ENCODE measurements around the gene CCDC69. TPM values are rescaled to one million over a fixed set of nuclear protein-coding genes. Genes with fewer than 3 reads are reported as not detected.

CCDC69 gene, protein sequence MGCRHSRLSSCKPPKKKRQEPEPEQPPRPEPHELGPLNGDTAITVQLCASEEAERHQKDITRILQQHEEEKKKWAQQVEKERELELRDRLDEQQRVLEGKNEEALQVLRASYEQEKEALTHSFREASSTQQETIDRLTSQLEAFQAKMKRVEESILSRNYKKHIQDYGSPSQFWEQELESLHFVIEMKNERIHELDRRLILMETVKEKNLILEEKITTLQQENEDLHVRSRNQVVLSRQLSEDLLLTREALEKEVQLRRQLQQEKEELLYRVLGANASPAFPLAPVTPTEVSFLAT
- 1.3 to 1.8 TPM (median 1.3 TPM) in 5 replicates for total RNA-seq (2022; extraction: Qiagen RNA extraction)

GRCh38 chr5:151223447-151224264, at the start of gene CCDC69:
TSS of gene CCDC69 (minus strand) at chr5:151224092. CDS start at chr5:151223970, 122 bp downstream.

DNA sequence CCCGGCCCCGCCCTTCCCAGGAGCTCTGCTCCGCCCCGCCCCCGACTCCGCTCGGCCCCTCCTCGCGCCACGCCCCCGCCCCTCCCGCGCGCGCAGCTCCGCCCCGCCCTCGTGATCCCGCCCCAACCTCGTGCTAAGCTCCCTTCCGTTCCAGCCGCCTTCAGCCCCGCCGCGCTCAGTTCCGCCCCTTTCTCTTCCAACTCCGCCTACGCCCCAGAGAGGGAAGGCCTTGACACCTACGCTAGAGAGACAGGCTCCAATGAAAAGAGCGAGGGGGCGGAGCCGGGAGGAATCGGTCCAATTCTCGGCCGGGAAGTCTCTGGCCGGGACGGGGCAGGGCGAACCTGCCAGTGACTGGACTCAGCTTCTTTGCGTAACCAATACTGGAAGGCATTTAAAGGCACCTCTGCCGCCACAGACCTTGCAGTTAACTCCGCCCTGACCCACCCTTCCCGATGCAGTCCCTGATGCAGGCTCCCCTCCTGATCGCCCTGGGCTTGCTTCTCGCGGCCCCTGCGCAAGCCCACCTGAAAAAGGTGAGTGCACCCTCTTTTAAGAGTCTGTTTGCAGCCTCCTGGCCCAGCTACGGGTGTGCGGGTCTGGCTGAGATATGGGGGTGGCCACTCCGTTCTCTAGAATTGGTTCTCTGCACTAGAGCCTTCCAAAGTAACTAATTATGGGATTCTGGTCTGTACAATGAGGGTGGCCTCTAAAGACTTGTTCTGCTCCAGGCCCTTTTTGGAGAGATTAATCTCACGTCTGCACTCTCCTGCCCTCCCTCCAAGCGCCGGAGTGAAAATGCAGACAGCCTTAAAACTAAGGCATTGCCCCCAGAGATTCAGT, 29.1 kb upstream of the CCDC69 start, which contains the start of gene GM2A:
TSS of gene GM2A (plus strand) at position 424 of the 843 bp plus-strand sequence. CDS start at position 456, 32 bp downstream.

DNA sequence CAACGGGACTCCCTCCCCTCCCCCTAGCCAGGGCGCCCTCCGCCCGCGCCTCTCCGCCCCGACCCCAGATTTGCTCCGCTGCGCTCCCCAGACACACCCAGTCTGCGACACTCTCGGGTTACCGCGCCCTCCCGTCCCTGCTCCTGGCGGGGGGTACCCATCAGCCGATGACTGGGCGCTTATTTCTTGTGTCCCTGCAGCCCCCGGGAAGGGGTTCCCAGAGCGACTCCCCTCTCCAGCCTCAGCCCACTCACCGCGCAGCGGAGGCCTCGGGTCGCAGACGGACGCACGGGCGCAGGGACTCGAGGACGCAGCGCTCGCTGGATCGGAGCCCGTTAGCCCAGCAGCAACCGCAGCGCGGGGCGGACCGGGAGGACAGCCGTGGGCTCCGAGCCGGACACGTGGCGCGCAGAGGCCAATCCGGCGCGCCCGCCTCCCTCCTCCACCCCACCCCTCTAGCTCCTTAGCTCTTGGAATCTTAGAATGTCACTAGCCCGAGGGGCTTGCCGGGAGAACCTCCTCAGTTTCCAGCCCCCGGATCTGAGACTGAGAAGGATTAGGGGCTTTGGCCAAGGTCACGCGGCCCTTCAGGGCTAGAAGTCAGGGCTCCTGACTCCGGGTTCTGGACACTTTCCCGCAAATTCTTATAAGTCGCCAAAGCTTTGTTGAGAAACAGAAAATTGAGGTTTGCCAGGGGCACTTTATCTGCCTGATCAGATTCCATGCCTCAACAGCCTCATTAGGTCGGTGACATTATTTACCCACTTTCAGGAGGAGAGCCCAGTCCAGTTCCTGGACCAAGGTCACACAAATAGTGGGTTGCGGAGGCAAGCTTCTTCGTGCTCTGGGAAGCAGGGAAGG, 66.2 kb downstream of the CCDC69 start, which contains the start of gene ANXA6:
TSS of gene ANXA6 (minus strand) at position 354 of the 861 bp plus-strand sequence. CDS start 9,878 bp downstream, outside the sequence.

Other genes with a start within 250 kb of the CCDC69 start
- 16.0 to 22.4 TPM (median 19.0 TPM) in 5 replicates for gene GPX3, start 203.5 kb downstream of the CCDC69 start, total RNA-seq (2022; extraction: Qiagen RNA extraction)
- gene TNIP1, start 143.1 kb downstream of the CCDC69 start, total RNA-seq (2022; extraction: Qiagen RNA extraction), result 138 to 148 TPM (median 145 TPM) in 5 replicates
- 41.9 to 54.5 TPM (median 45.0 TPM) in 5 replicates for gene ANXA6, start 66.3 kb downstream of the CCDC69 start, total RNA-seq (2022; extraction: Qiagen RNA extraction)
- gene GM2A, start 29.1 kb upstream of the CCDC69 start, total RNA-seq (2022; extraction: Qiagen RNA extraction), result 15.7 to 20.1 TPM (median 16.9 TPM) in 5 replicates
- gene SLC36A3, start 79.7 kb upstream of the CCDC69 start, total RNA-seq (2022; extraction: Qiagen RNA extraction), result not detected in 5 replicates
- not detected in 5 replicates for gene SLC36A2, start 123.5 kb upstream of the CCDC69 start, total RNA-seq (2022; extraction: Qiagen RNA extraction)
- 8.3 to 9.5 TPM (median 9.0 TPM) in 5 replicates for gene SLC36A1, start 223.5 kb upstream of the CCDC69 start, total RNA-seq (2022; extraction: Qiagen RNA extraction)